HEK293 (cell line): Measurements from ENCODE around the gene CRIM1.
A peak's percentile ranks its signal among the peaks of the same experiment; 100 is the strongest.

Experiments
- CTCF ChIA-PET: fragments of 350-600 bp; formaldehyde crosslinking; extraction: SDS; loops from one replicate; lab custom pipeline; 2021; ENCODE audit warnings: antibody characterized with exemption; lab: Yijun Ruan, JAX
- POLR2A ChIA-PET: fragments of 300-600 bp; formaldehyde crosslinking; extraction: SDS; loops from one replicate; lab custom pipeline; 2020; ENCODE audit warnings: antibody characterized with exemption, inconsistent platforms; lab: Yijun Ruan, JAX
- H3K27ac ChIP-seq: fragments of 200-500 bp; sonication (Bioruptor generic); 2 replicates; pipeline ENCODE4 v1.5.1; 2014; ENCODE audit warnings: low read depth, low read length, control low read depth, inconsistent platforms; ENCODE audit errors: extremely low read depth
- H3K36me3 ChIP-seq, 2 experiments: fragments of 200-500 bp in 1 of 2; sonication (Bioruptor generic) in 1 of 2; 1 replicate in 1 of 2; 2 replicates in 1 of 2; pipeline ENCODE4 v1.5.1; 2014 to 2017; ENCODE audit warnings: inconsistent platforms in 2 of 2, low read length in 2 of 2; ENCODE audit not compliant: control insufficient read depth in 2 of 2, insufficient read depth in 1 of 2
- H3K4me1 ChIP-seq: fragments of 200-500 bp; sonication (Bioruptor generic); 2 replicates; pipeline ENCODE4 v1.5.1; 2014; ENCODE audit warnings: mild to moderate bottlenecking, low read length, inconsistent platforms; ENCODE audit not compliant: control insufficient read depth, insufficient read depth
- H3K4me3 ChIP-seq: 2 replicates; pipeline ENCODE4 v1.5.1; 2011; ENCODE audit warnings: low read depth, mild to moderate bottlenecking, control low read depth, low read length, moderate library complexity
- H3K9me3 ChIP-seq: fragments of 200-500 bp; sonication (Bioruptor generic); 2 replicates; pipeline ENCODE4 v1.5.1; 2014; ENCODE audit warnings: low read depth, low read length, inconsistent platforms; ENCODE audit not compliant: control insufficient read depth, insufficient read depth
- KLF8 ChIP-seq: fragments of 450-650 bp; formaldehyde crosslinking; IDR thresholded peaks from 2 replicates; pipeline ENCODE4 v1.5.1; 2016; ENCODE audit warnings: missing biosample characterization, missing genetic modification characterization
- MZF1 ChIP-seq: fragments of 450-650 bp; formaldehyde crosslinking; IDR thresholded peaks from 2 replicates; pipeline ENCODE4 v1.5.1; 2017; ENCODE audit warnings: missing biosample characterization, missing genetic modification characterization, borderline replicate concordance
- REPIN1 ChIP-seq: fragments of 450-650 bp; formaldehyde crosslinking; IDR thresholded peaks from 2 replicates; pipeline ENCODE4 v1.5.1; 2017; ENCODE audit warnings: missing biosample characterization, missing genetic modification characterization, low read depth
- ZBTB11 ChIP-seq: fragments of 450-650 bp; formaldehyde crosslinking; conservative IDR thresholded peaks from 2 replicates; pipeline ENCODE4 v1.5.1; 2016; ENCODE audit warnings: low read depth, missing biosample characterization, missing genetic modification characterization
- ZBTB21 ChIP-seq: fragments of 450-650 bp; formaldehyde crosslinking; IDR thresholded peaks from 2 replicates; pipeline ENCODE4 v1.5.1; 2017; ENCODE audit warnings: missing biosample characterization, missing genetic modification characterization
- ZBTB7A ChIP-seq: fragments of 450-650 bp; formaldehyde crosslinking; IDR thresholded peaks from 2 replicates; pipeline ENCODE4 v1.5.1; 2016; ENCODE audit warnings: low read depth, missing biosample characterization, missing genetic modification characterization
- ZFP37 ChIP-seq: fragments of 450-650 bp; formaldehyde crosslinking; IDR thresholded peaks from 2 replicates; pipeline ENCODE4 v1.5.1; 2016; ENCODE audit warnings: missing biosample characterization, missing genetic modification characterization
- ZFP41 ChIP-seq: fragments of 450-650 bp; formaldehyde crosslinking; IDR thresholded peaks from 2 replicates; pipeline ENCODE4 v1.5.1; 2016; ENCODE audit warnings: missing biosample characterization, missing genetic modification characterization, borderline replicate concordance
- ZNF121 ChIP-seq: fragments of 450-650 bp; formaldehyde crosslinking; IDR thresholded peaks from 2 replicates; pipeline ENCODE4 v1.5.1; 2016; ENCODE audit warnings: missing biosample characterization, missing genetic modification characterization
- ZNF140 ChIP-seq: fragments of 450-650 bp; formaldehyde crosslinking; IDR thresholded peaks from 2 replicates; pipeline ENCODE4 v1.5.1; 2016; ENCODE audit warnings: missing biosample characterization, missing genetic modification characterization
- ZNF184 ChIP-seq: fragments of 450-650 bp; IDR thresholded peaks from 2 replicates; pipeline ENCODE4 v1.5.1; 2018; ENCODE audit warnings: missing biosample characterization, mild to moderate bottlenecking, missing genetic modification characterization
- ZNF19 ChIP-seq: fragments of 450-650 bp; formaldehyde crosslinking; IDR thresholded peaks from 2 replicates; pipeline ENCODE4; 2016; ENCODE audit warnings: missing biosample characterization, missing genetic modification characterization, low read depth
- ZNF214 ChIP-seq: fragments of 450-650 bp; formaldehyde crosslinking; IDR thresholded peaks from 2 replicates; pipeline ENCODE4 v1.5.1; 2017; ENCODE audit warnings: missing biosample characterization, mild to moderate bottlenecking, missing genetic modification characterization, borderline replicate concordance
- ZNF223 ChIP-seq: fragments of 450-650 bp; formaldehyde crosslinking; IDR thresholded peaks from 2 replicates; pipeline ENCODE4 v1.5.1; 2016; ENCODE audit warnings: missing biosample characterization, missing genetic modification characterization
- ZNF266 ChIP-seq: fragments of 450-650 bp; formaldehyde crosslinking; IDR thresholded peaks from 2 replicates; pipeline ENCODE4 v1.5.1; 2016; ENCODE audit warnings: missing biosample characterization, missing genetic modification characterization, low read depth
- ZNF324 ChIP-seq: fragments of 450-650 bp; formaldehyde crosslinking; IDR thresholded peaks from 2 replicates; pipeline ENCODE4 v1.5.1; 2016; ENCODE audit warnings: missing biosample characterization, missing genetic modification characterization
- ZNF394 ChIP-seq: fragments of 450-650 bp; formaldehyde crosslinking; IDR thresholded peaks from 2 replicates; pipeline ENCODE4 v1.5.1; 2016; ENCODE audit warnings: missing biosample characterization, missing genetic modification characterization, mild to moderate bottlenecking, moderate library complexity, borderline replicate concordance
- ZNF423 ChIP-seq: fragments of 450-650 bp; formaldehyde crosslinking; IDR thresholded peaks from 2 replicates; pipeline ENCODE4 v1.5.1; 2016; ENCODE audit warnings: missing biosample characterization, missing genetic modification characterization
- ZNF473 ChIP-seq: fragments of 450-650 bp; formaldehyde crosslinking; IDR thresholded peaks from 2 replicates; pipeline ENCODE4 v1.5.1; 2017; ENCODE audit warnings: missing biosample characterization, missing genetic modification characterization
- ZNF555 ChIP-seq: fragments of 450-650 bp; formaldehyde crosslinking; conservative IDR thresholded peaks from 2 replicates; pipeline ENCODE4 v1.5.1; 2017; ENCODE audit warnings: missing biosample characterization, mild to moderate bottlenecking, missing genetic modification characterization, inconsistent platforms
- ZNF629 ChIP-seq: fragments of 450-650 bp; formaldehyde crosslinking; IDR thresholded peaks from 2 replicates; pipeline ENCODE4 v1.5.1; 2017; ENCODE audit warnings: missing biosample characterization, missing genetic modification characterization
- ZNF658 ChIP-seq: fragments of 450-650 bp; formaldehyde crosslinking; IDR thresholded peaks from 2 replicates; pipeline ENCODE4; 2016; ENCODE audit warnings: missing biosample characterization, missing genetic modification characterization
- ZNF664 ChIP-seq: fragments of 450-650 bp; formaldehyde crosslinking; IDR thresholded peaks from 2 replicates; pipeline ENCODE4 v1.5.1; 2016; ENCODE audit warnings: missing biosample characterization, missing genetic modification characterization
- ZNF768 ChIP-seq: fragments of 450-650 bp; formaldehyde crosslinking; IDR thresholded peaks from 2 replicates; pipeline ENCODE4 v1.5.1; 2018; ENCODE audit warnings: missing biosample characterization, mild to moderate bottlenecking, missing genetic modification characterization
- ZNF776 ChIP-seq: fragments of 450-650 bp; formaldehyde crosslinking; IDR thresholded peaks from 2 replicates; pipeline ENCODE4 v1.5.0; 2017; ENCODE audit warnings: missing biosample characterization, missing genetic modification characterization, borderline replicate concordance
- ZNF777 ChIP-seq: fragments of 450-650 bp; formaldehyde crosslinking; IDR thresholded peaks from 2 replicates; pipeline ENCODE4 v1.5.1; 2017; ENCODE audit warnings: missing biosample characterization, missing genetic modification characterization, borderline replicate concordance
- TF ChIP-seq, protein P1 (sequence below): fragments of 450-650 bp; formaldehyde crosslinking; IDR thresholded peaks from 2 replicates; pipeline ENCODE4 v1.5.0; 2017; ENCODE audit warnings: missing biosample characterization, missing genetic modification characterization, borderline replicate concordance
- TF ChIP-seq, protein P2 (sequence below): fragments of 450-650 bp; formaldehyde crosslinking; IDR thresholded peaks from 2 replicates; pipeline ENCODE4 v1.5.1; 2016; ENCODE audit warnings: missing biosample characterization, missing genetic modification characterization
- TF ChIP-seq, protein P3 (sequence below): fragments of 450-650 bp; formaldehyde crosslinking; IDR thresholded peaks from 2 replicates; pipeline ENCODE4 v1.5.1; 2016; ENCODE audit warnings: missing biosample characterization, missing genetic modification characterization, borderline replicate concordance

Gene CRIM1

GRCh38 chr2:36336321-36336720, 19.3 kb upstream of the CRIM1 start (continued):
- TF ChIP-seq ZNF768 (tag by site-specific recombination) (no peak), KLF8 (tag by site-specific recombination) (no peak), ZBTB21 (tag by site-specific recombination) (no peak), ZNF555 (tag by site-specific recombination) (peak; percentile 21; the same call in 1 of the 2 replicates), ZNF777 (tag by site-specific recombination) (no peak), MZF1 (tag by site-specific recombination) (no peak), ZNF19 (tag by site-specific recombination) (no peak), ZFP37 (no peak), ZNF214 (tag by site-specific recombination) (no peak), ZNF473 (no peak), ZNF324 (tag by site-specific recombination) (no peak), ZNF423 (tag by site-specific recombination) (no peak), ZNF664 (no peak), ZNF394 (tag by site-specific recombination) (peak; percentile 49; the same call in 1 of the 2 replicates), ZNF121 (tag by site-specific recombination) (no peak), ZFP41 (tag by site-specific recombination) (no peak)
- TF ChIP-seq, protein P1, sequence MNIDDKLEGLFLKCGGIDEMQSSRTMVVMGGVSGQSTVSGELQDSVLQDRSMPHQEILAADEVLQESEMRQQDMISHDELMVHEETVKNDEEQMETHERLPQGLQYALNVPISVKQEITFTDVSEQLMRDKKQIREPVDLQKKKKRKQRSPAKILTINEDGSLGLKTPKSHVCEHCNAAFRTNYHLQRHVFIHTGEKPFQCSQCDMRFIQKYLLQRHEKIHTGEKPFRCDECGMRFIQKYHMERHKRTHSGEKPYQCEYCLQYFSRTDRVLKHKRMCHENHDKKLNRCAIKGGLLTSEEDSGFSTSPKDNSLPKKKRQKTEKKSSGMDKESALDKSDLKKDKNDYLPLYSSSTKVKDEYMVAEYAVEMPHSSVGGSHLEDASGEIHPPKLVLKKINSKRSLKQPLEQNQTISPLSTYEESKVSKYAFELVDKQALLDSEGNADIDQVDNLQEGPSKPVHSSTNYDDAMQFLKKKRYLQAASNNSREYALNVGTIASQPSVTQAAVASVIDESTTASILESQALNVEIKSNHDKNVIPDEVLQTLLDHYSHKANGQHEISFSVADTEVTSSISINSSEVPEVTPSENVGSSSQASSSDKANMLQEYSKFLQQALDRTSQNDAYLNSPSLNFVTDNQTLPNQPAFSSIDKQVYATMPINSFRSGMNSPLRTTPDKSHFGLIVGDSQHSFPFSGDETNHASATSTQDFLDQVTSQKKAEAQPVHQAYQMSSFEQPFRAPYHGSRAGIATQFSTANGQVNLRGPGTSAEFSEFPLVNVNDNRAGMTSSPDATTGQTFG = no peak
- TF ChIP-seq, protein P2, sequence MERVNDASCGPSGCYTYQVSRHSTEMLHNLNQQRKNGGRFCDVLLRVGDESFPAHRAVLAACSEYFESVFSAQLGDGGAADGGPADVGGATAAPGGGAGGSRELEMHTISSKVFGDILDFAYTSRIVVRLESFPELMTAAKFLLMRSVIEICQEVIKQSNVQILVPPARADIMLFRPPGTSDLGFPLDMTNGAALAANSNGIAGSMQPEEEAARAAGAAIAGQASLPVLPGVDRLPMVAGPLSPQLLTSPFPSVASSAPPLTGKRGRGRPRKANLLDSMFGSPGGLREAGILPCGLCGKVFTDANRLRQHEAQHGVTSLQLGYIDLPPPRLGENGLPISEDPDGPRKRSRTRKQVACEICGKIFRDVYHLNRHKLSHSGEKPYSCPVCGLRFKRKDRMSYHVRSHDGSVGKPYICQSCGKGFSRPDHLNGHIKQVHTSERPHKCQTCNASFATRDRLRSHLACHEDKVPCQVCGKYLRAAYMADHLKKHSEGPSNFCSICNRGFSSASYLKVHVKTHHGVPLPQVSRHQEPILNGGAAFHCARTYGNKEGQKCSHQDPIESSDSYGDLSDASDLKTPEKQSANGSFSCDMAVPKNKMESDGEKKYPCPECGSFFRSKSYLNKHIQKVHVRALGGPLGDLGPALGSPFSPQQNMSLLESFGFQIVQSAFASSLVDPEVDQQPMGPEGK (tag by site-specific recombination) = no peak

DNA sequence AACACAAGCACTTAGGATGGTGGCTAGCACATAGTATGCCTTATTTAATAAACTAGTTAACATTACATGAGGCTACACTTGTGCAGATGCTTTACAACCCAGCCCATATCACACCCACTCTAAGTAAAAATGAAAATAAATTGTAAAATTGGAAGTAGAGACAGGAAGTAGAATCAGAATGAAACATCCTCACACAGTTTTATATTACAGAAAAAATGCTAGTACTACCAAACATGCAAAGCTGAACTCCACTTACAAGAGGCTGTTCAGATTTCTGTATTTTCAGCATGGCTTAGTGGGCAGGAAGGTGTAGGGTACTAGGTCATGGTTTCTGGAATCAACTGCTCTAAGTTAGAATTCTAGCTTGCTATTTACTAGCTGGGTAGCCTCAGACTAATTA, 18.2 kb upstream of the CRIM1 start:
- ChIA-PET POLR2A (no interaction called here), CTCF (no interaction called here)
- Histone ChIP-seq H3K4me3 (no peak overlapping the region), H3K4me1 (no peaks in the 10 kb centered on the region), H3K27ac (no peak overlapping the region), H3K9me3 (no peaks in the 10 kb centered on the region), H3K36me3 (no peaks in the 10 kb centered on the region)
- TF ChIP-seq ZNF629 = no peak
- TF ChIP-seq ZNF184 = no peak
- TF ChIP-seq REPIN1 (tag by site-specific recombination) = no peak
- TF ChIP-seq ZNF658 = no peak
- no peak for TF ChIP-seq ZNF776 (tag by site-specific recombination)
- TF ChIP-seq ZNF266 (tag by site-specific recombination) = no peak
- no peak for TF ChIP-seq ZNF223 (tag by site-specific recombination)
- TF ChIP-seq, protein P3, sequence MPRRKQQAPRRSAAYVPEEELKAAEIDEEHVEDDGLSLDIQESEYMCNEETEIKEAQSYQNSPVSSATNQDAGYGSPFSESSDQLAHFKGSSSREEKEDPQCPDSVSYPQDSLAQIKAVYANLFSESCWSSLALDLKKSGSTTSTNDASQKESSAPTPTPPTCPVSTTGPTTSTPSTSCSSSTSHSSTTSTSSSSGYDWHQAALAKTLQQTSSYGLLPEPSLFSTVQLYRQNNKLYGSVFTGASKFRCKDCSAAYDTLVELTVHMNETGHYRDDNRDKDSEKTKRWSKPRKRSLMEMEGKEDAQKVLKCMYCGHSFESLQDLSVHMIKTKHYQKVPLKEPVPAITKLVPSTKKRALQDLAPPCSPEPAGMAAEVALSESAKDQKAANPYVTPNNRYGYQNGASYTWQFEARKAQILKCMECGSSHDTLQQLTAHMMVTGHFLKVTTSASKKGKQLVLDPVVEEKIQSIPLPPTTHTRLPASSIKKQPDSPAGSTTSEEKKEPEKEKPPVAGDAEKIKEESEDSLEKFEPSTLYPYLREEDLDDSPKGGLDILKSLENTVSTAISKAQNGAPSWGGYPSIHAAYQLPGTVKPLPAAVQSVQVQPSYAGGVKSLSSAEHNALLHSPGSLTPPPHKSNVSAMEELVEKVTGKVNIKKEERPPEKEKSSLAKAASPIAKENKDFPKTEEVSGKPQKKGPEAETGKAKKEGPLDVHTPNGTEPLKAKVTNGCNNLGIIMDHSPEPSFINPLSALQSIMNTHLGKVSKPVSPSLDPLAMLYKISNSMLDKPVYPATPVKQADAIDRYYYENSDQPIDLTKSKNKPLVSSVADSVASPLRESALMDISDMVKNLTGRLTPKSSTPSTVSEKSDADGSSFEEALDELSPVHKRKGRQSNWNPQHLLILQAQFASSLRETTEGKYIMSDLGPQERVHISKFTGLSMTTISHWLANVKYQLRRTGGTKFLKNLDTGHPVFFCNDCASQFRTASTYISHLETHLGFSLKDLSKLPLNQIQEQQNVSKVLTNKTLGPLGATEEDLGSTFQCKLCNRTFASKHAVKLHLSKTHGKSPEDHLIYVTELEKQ (tag by site-specific recombination) = no peak
- no peak for TF ChIP-seq ZNF140 (tag by site-specific recombination)
- no peak for TF ChIP-seq ZBTB11
- no peak for TF ChIP-seq ZBTB7A (tag by site-specific recombination)
